ENCODE results near the gene ANKS1B.
"Not testable (repeated sequence)": the region's sequence is repeated elsewhere in the genome, so short reads cannot be mapped to it uniquely, and the experiment has no call there.

The ANKS1B gene

DNA sequence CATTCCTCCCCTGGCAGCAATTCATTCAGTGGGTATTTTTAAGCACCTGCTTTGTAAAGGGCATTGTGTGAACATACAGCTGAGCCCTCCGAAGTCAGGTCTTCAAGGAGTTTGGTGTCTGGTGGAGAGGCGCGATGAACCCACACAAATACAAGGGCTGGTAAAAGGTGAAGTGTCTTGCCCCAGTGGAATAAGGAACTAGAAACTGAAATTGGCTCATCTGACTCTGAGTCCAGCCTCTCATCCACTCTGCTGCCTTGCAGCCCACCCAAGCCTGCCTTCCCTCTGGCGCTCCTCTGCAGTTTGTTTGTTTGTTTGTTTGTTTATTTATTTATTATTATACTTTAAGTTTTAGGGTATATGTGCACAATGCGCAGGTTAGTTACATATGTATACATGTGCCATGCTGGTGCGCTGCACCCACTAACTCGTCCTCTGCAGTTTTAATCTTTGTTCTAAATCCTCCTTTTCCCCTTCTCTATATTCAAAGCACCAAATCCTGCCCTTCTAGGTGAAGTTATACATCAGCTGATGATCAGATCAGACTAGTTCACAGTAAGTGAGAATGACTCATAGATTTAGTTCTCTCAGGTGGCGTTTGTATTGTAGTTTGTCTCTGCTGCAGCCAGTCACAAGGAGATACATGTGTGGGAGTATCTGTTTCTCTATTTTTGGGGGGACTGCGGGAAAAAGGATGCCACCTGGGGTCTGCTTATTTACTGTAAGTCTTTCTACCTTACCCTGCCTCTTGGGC is 945.2 kb downstream of the ANKS1B start:
- Histone ChIP-seq H3K36me3 (no peaks in the 10 kb centered on the region), H3K4me3 (no peak overlapping the region), H3K27ac (no peak overlapping the region), H3K9me3 (no peaks in the 10 kb centered on the region), H3K27me3 (no peaks in the 10 kb centered on the region), H3K4me1 (no peaks in the 10 kb centered on the region)
- TF ChIP-seq, protein P1, sequence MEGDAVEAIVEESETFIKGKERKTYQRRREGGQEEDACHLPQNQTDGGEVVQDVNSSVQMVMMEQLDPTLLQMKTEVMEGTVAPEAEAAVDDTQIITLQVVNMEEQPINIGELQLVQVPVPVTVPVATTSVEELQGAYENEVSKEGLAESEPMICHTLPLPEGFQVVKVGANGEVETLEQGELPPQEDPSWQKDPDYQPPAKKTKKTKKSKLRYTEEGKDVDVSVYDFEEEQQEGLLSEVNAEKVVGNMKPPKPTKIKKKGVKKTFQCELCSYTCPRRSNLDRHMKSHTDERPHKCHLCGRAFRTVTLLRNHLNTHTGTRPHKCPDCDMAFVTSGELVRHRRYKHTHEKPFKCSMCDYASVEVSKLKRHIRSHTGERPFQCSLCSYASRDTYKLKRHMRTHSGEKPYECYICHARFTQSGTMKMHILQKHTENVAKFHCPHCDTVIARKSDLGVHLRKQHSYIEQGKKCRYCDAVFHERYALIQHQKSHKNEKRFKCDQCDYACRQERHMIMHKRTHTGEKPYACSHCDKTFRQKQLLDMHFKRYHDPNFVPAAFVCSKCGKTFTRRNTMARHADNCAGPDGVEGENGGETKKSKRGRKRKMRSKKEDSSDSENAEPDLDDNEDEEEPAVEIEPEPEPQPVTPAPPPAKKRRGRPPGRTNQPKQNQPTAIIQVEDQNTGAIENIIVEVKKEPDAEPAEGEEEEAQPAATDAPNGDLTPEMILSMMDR (IDR thresholded peaks at IDR 0.05) = no peak
- intact Hi-C loops (cut with DNase I; ENCODE audit: low total_unique reads) = loop anchor here (10.0 kb wide), 1 partner anchor 725 kb away; no protein-coding TSS in a partner anchor
- DNase-seq = no peak

DNA sequence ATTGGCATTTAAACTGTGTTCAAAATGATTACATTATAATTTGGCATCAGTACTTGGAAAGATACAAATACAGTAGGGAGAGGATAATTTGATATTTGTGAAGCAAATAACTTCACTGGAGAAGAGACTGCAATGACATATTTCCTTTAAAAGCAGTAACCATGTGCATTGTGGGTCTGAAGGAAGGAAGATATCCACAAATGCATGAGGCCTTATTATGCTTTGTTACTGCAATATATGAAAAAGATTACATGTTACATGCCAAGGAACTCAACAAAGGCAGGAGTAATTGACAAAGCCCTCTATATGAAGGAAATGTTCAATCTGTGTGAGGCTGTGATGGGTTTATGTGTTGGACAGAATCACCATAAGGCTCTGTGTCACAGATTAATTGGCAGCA is 948.2 kb downstream of the ANKS1B start:
- no peaks in the 10 kb centered on the region for H3K4me1 ChIP-seq
- H3K27ac ChIP-seq = no peak overlapping the region
- H3K9me3 ChIP-seq = no peaks in the 10 kb centered on the region
- H3K27me3 ChIP-seq = no peaks in the 10 kb centered on the region
- intact Hi-C loops (cut with DNase I; ENCODE audit: low total_unique reads) = no loop called here
- H3K4me3 ChIP-seq = no peak overlapping the region
- H3K36me3 ChIP-seq = no peaks in the 10 kb centered on the region
- TF ChIP-seq, protein P1 (IDR thresholded peaks at IDR 0.05) = no peak
- DNase-seq = no peak

DNA sequence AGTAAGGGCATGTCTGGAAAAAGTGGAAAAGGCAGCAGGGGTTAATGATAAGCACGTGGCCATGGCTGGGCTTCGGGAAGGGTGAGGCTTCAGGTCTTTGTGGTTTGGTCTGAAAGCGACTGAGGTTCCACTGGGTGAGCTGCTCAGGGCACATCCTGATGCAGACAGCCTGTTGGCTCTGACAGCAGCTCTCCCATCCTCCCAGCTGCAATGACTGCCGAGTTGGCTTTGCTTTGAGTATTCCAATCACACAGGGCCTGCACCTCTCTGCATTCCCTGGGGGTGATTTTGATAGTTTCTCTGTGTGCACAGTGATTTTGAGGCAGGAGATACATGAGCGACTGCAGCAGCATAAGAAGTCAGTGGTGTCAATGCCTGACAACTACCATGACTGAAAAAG is 948.9 kb downstream of the ANKS1B start:
- intact Hi-C loops (cut with DNase I; ENCODE audit: low total_unique reads) = no loop called here
- Histone ChIP-seq H3K4me1 (no peaks in the 10 kb centered on the region), H3K36me3 (no peaks in the 10 kb centered on the region), H3K4me3 (no peak overlapping the region), H3K9me3 (no peaks in the 10 kb centered on the region), H3K27ac (no peak overlapping the region), H3K27me3 (no peaks in the 10 kb centered on the region)
- TF ChIP-seq, protein P1 (IDR thresholded peaks at IDR 0.05) = no peak
- no peak for DNase-seq

DNA sequence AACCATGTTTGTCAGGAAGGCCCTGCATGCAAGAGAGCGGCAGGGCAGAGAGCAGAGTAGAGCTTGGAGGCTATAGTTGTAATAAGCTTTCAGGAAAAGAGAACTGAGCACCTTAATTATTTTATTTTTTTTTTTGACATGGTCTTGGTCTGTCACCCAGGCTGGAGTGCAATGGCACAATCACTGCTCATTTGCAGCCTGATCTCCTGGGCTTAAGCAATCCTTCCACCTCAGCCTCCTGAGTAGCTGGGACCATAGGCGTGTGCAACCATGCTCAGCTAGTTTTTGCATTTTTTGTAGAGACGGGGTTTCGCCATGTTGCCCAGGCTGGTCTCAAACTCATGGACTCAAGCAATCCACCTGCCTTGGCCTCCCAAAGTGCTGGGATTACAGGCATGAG is 950.5 kb downstream of the ANKS1B start:
- H3K9me3 ChIP-seq; intact Hi-C loops (cut with DNase I; ENCODE audit: low total_unique reads); H3K27ac ChIP-seq; H3K27me3 ChIP-seq; H3K4me3 ChIP-seq; H3K4me1 ChIP-seq; H3K36me3 ChIP-seq; DNase-seq: not testable (repeated sequence)

- Histone ChIP-seq H3K4me1 (no peaks in the 10 kb centered on the region), H3K36me3 (no peaks in the 10 kb centered on the region)
Observed at GRCh38 chr12:99029511-99030271, 955.0 kb downstream of the ANKS1B start.

GRCh38 chr12:99027461-99027860 is 957.3 kb downstream of the ANKS1B start:
- intact Hi-C loops (cut with DNase I; ENCODE audit: low total_unique reads) = no loop called here
- H3K9me3 ChIP-seq = no peaks in the 10 kb centered on the region
- DNase-seq = no peak
- no peaks in the 10 kb centered on the region for H3K27me3 ChIP-seq
- no peaks in the 10 kb centered on the region for H3K4me1 ChIP-seq
- H3K27ac ChIP-seq = no peak overlapping the region
- H3K4me3 ChIP-seq = no peak overlapping the region
- H3K36me3 ChIP-seq = no peaks in the 10 kb centered on the region
- TF ChIP-seq, protein P1 (IDR thresholded peaks at IDR 0.05) = no peak

More at GRCh38 chr12:99029511-99030271, 955.0 kb downstream of the ANKS1B start:
- Histone ChIP-seq H3K27me3 (no peaks in the 10 kb centered on the region), H3K4me3 (no peak overlapping the region), H3K27ac (no peak overlapping the region), H3K9me3 (no peaks in the 10 kb centered on the region)
- DNase-seq = no peak
- intact Hi-C loops (cut with DNase I; ENCODE audit: low total_unique reads) = no loop called here
- TF ChIP-seq, protein P1 (IDR thresholded peaks at IDR 0.05) = no peak
